Smooth muscle cell (in vitro differentiated cells): ENCODE measurements around the gene DDN. TPM values are rescaled to one million over a fixed set of nuclear protein-coding genes. Genes with fewer than 3 reads are reported as not detected.

Experiments
- DNase-seq: peaks from one replicate; lab custom pipeline; 2025; ENCODE audit not compliant: unreplicated experiment; lab: John Stamatoyannopoulos, UW
- H2AFZ ChIP-seq: fragments of 200-600 bp; sonication (generic); 2 replicates; pipeline ENCODE4 v1.6.0; 2016; ENCODE audit warnings: antibody characterized with exemption, low read depth, mild to moderate bottlenecking
- H3F3A ChIP-seq: fragments of 200-600 bp; sonication (generic); 2 replicates; pipeline ENCODE4 v1.6.0; 2017; ENCODE audit warnings: antibody characterized with exemption, low read depth
- H3K27ac ChIP-seq: fragments of 200-600 bp; sonication (generic); 2 replicates; pipeline ENCODE4 v1.5.1; 2016; ENCODE audit warnings: low read depth, mild to moderate bottlenecking
- H3K27me3 ChIP-seq: fragments of 200-600 bp; sonication (generic); 2 replicates; pipeline ENCODE4 v1.6.1; 2016; ENCODE audit warnings: low read depth, mild to moderate bottlenecking
- H3K36me3 ChIP-seq: fragments of 200-600 bp; sonication (generic); 2 replicates; pipeline ENCODE4 v1.5.1; 2016; ENCODE audit warnings: low read depth
- H3K4me1 ChIP-seq: fragments of 200-600 bp; sonication (generic); 2 replicates; pipeline ENCODE4 v1.5.1; 2016; ENCODE audit warnings: low read depth
- H3K4me2 ChIP-seq: fragments of 200-600 bp; sonication (generic); 2 replicates; pipeline ENCODE4 v1.6.0; 2016; ENCODE audit warnings: mild to moderate bottlenecking
- H3K4me3 ChIP-seq: fragments of 200-600 bp; sonication (generic); 2 replicates; pipeline ENCODE4 v1.5.1; 2016; ENCODE audit warnings: mild to moderate bottlenecking
- H3K79me2 ChIP-seq: fragments of 200-600 bp; sonication (generic); 2 replicates; pipeline ENCODE4 v1.6.0; 2016; ENCODE audit warnings: low read depth, mild to moderate bottlenecking
- H3K9ac ChIP-seq: fragments of 200-600 bp; sonication (generic); 2 replicates; pipeline ENCODE4 v1.6.0; 2016; ENCODE audit warnings: low read depth
- H3K9me3 ChIP-seq: fragments of 200-600 bp; sonication (generic); replicated peaks from 2 replicates; pipeline ENCODE4 v1.5.1; 2016; ENCODE audit warnings: low read depth
- H4K20me1 ChIP-seq: fragments of 200-600 bp; sonication (generic); 2 replicates; pipeline ENCODE4 v1.6.0; 2016; ENCODE audit warnings: low read depth
- CTCF ChIP-seq: fragments of 200-600 bp; sonication (generic); IDR thresholded peaks from 2 replicates; pipeline ENCODE4 v1.5.1; 2017; ENCODE audit warnings: borderline replicate concordance, mild to moderate bottlenecking, antibody characterized with exemption; ENCODE audit not compliant: insufficient read depth, poor library complexity, severe bottlenecking
- WGBS: methylation state at CpG from one replicate; pipeline ENCODE4 v1.1.7; 2016; ENCODE audit warnings: low lambda C conversion rate; 5-methylcytosine and 5-hydroxymethylcytosine counted together
- polyA plus RNA-seq: library from polyadenylated mRNA; unstranded; fragments of >200 nt; fragmentation: Nextera tagmentation; extraction: Ambion mirVana; gene quantifications from 2 replicates; pipeline ENCODE4 v1.2.1, GENCODE V29; 2016
- total RNA-seq: library from RNA; depleted of rRNA; stranded (reverse); fragments of >200 nt; gene quantifications from 2 replicates; pipeline ENCODE4 v1.2.3, GENCODE V29; 2014

DDN gene
- total RNA-seq, result 0.13 and 1.8 TPM in 2 replicates
- 0.03 and 1.2 TPM in 2 replicates for polyA plus RNA-seq

DNA sequence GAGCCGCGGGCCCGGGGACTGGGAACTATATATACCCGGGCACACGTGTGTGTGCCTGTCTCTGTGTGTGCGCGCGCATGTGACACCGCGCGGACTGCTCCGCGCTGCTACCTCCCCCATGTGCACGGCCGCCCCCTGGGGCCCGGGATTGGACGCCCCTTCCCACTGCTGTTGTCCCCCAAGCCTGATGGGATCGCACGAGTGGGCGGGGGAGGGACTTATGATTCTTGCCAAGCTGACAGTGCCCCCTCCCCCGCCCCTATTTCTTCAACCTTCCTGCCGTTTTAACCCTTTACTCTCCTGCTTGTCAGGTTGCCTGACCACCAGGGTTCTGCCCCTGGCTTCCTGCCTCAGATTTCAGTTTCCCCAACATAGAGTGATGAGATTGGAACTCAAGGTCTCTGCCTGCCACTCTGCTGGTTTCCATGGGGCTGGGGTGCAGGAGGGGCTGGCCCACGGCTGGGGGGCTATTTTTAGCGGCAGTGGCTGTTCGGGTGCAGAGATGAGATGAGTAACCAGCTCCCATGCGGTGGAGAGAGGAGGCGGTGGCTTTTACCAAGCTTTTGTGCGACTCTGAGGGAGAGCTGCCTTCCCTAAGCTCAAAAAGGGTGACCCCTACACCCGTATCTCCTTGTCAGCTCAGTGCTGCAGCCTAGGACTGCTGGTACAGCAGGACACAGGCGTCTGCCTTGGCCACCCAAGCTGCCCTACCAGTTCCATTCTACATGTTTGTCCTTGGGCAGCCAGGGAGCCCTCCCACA is at the start of gene DDN:
DDN (minus strand) TSS at position 5 of the 761 bp plus-strand sequence. CDS start 88 bp downstream, outside the sequence.
- peak; percentile 7 for TF ChIP-seq CTCF
- DNase-seq, result no peak
- 3% methylated on average over 30 of the region's 30 CpGs for WGBS
- H2AFZ ChIP-seq, result no peak within 1 kb of the TSS
- H3K27me3 ChIP-seq, result peaks cover 42% of the 10 kb centered on the region
- H3K9ac ChIP-seq, result no peak within 1 kb of the TSS
- peaks cover 6% of the 10 kb centered on the region for H3F3A ChIP-seq
- H3K27ac ChIP-seq, result no peak within 1 kb of the TSS
- peaks cover 11% of the 10 kb centered on the region for H3K4me1 ChIP-seq
- peak within 1 kb of the TSS; percentile 56 for H3K4me3 ChIP-seq
- H4K20me1 ChIP-seq, result peaks cover 15% of the 10 kb centered on the region
- peaks cover 5% of the 10 kb centered on the region for H3K36me3 ChIP-seq
- H3K9me3 ChIP-seq, result no peaks in the 10 kb centered on the region
- no peaks in the 10 kb centered on the region for H3K79me2 ChIP-seq
- peak within 1 kb of the TSS; percentile 94 for H3K4me2 ChIP-seq

GRCh38 chr12:49048953-49049352 is 49.8 kb upstream of the DDN start:
- Histone ChIP-seq H3K4me3 (no peak overlapping the region), H3K4me1 (no peaks in the 10 kb centered on the region), H4K20me1 (peaks cover 67% of the 10 kb centered on the region), H3K4me2 (no peak overlapping the region), H3K9me3 (no peaks in the 10 kb centered on the region), H2AFZ (no peak overlapping the region), H3K36me3 (peaks cover 6% of the 10 kb centered on the region), H3K9ac (no peak overlapping the region), H3K27me3 (no peaks in the 10 kb centered on the region), H3F3A (no peaks in the 10 kb centered on the region), H3K27ac (peak overlapping the region; percentile 50), H3K79me2 (peaks cover 7% of the 10 kb centered on the region)
- TF ChIP-seq CTCF, result no peak
- no peak for DNase-seq
- WGBS, result 96% methylated on average over 10 of the region's 10 CpGs

- Histone ChIP-seq H4K20me1 (peaks cover 50% of the 10 kb centered on the region), H3K4me3 (no peak overlapping the region), H3K27ac (no peak overlapping the region), H2AFZ (no peak overlapping the region), H3K4me2 (no peak overlapping the region), H3K27me3 (no peaks in the 10 kb centered on the region), H3K36me3 (peaks cover 6% of the 10 kb centered on the region), H3K9me3 (no peaks in the 10 kb centered on the region), H3K9ac (no peak overlapping the region), H3F3A (no peaks in the 10 kb centered on the region), H3K79me2 (peaks cover 5% of the 10 kb centered on the region), H3K4me1 (no peaks in the 10 kb centered on the region)
- WGBS, result 99% methylated on average over 12 of the region's 12 CpGs
- no peak for TF ChIP-seq CTCF
- DNase-seq, result no peak
These were observed 47.1 kb upstream of the DDN start for GRCh38 chr12:49046129-49046895.
